Hepatocyte (in vitro differentiated cells): Measurements from ENCODE around the gene LCN2. TPM values are rescaled to one million over a fixed set of nuclear protein-coding genes. Genes with fewer than 3 reads are reported as not detected.

Source experiments
- DNase-seq: peaks from one replicate; pipeline ENCODE4 v3.0.0-alpha.2; 2016; ENCODE audit warnings: low spot score
- H2AFZ ChIP-seq: fragments of 200-600 bp; sonication (generic); 2 replicates; pipeline ENCODE4 v1.6.0; 2016; ENCODE audit warnings: antibody characterized with exemption, mild to moderate bottlenecking
- H3K27ac ChIP-seq: fragments of 200-600 bp; sonication (generic); 2 replicates; pipeline ENCODE4 v1.5.1; 2016; ENCODE audit warnings: mild to moderate bottlenecking
- H3K27me3 ChIP-seq: fragments of 200-600 bp; sonication (generic); 2 replicates; pipeline ENCODE4 v1.6.1; 2016
- H3K36me3 ChIP-seq: fragments of 200-600 bp; sonication (generic); replicated peaks from 2 replicates; pipeline ENCODE4 v1.5.1; 2016; ENCODE audit warnings: low read depth; ENCODE audit not compliant: insufficient read depth
- H3K4me1 ChIP-seq: fragments of 200-600 bp; sonication (generic); 2 replicates; pipeline ENCODE4 v1.5.1; 2016; ENCODE audit warnings: mild to moderate bottlenecking, moderate library complexity; ENCODE audit not compliant: insufficient read depth
- H3K4me2 ChIP-seq: fragments of 200-600 bp; sonication (generic); 2 replicates; pipeline ENCODE4 v1.6.0; 2016
- H3K4me3 ChIP-seq: fragments of 200-600 bp; sonication (generic); 2 replicates; pipeline ENCODE4 v1.5.1; 2016; ENCODE audit warnings: mild to moderate bottlenecking
- H3K79me2 ChIP-seq: fragments of 200-600 bp; sonication (generic); 2 replicates; pipeline ENCODE4 v1.6.0; 2017; ENCODE audit warnings: mild to moderate bottlenecking
- H3K9me2 ChIP-seq: fragments of 200-600 bp; sonication (generic); replicated peaks from 2 replicates; pipeline ENCODE4 v1.6.0; 2017; ENCODE audit warnings: mild to moderate bottlenecking; ENCODE audit not compliant: insufficient read depth
- H3K9me3 ChIP-seq: fragments of 200-600 bp; sonication (generic); 2 replicates; pipeline ENCODE4 v1.5.1; 2016; ENCODE audit warnings: low read depth, mild to moderate bottlenecking
- H4K20me1 ChIP-seq: fragments of 200-600 bp; sonication (generic); 2 replicates; pipeline ENCODE4 v1.6.0; 2016; ENCODE audit warnings: mild to moderate bottlenecking; ENCODE audit not compliant: insufficient read depth, poor library complexity, severe bottlenecking
- EZH2 ChIP-seq: fragments of 200-600 bp; sonication (generic); IDR thresholded peaks from 2 replicates; pipeline ENCODE4 v1.6.1; 2016; ENCODE audit warnings: antibody characterized with exemption, mild to moderate bottlenecking, borderline replicate concordance
- EZH2phosphoT487 ChIP-seq: fragments of 200-600 bp; sonication (generic); IDR thresholded peaks from one replicate; pipeline ENCODE4 v1.6.1; 2018; ENCODE audit warnings: antibody characterized with exemption, mild to moderate bottlenecking, low read depth, moderate library complexity; ENCODE audit not compliant: unreplicated experiment, severe bottlenecking
- WGBS: methylation state at CpG from one replicate; pipeline ENCODE4 v1.1.6; 2016; ENCODE audit warnings: low lambda C conversion rate; ENCODE audit errors: missing lambda C conversion rate; 5-methylcytosine and 5-hydroxymethylcytosine counted together
- polyA plus RNA-seq: library from polyadenylated mRNA; unstranded; fragments of >200 nt; fragmentation: Nextera tagmentation; extraction: Ambion mirVana; gene quantifications from 2 replicates; pipeline ENCODE4 v1.2.1, GENCODE V29; 2016
- total RNA-seq: library from RNA; depleted of rRNA; stranded (reverse); fragments of >200 nt; gene quantifications from 2 replicates; pipeline ENCODE4 v1.2.3, GENCODE V29; 2014
- TF ChIP-seq, protein P1 (sequence below): fragments of 200-600 bp; sonication (generic); IDR thresholded peaks from 2 replicates; pipeline ENCODE4 v1.5.1; 2016; ENCODE audit warnings: antibody characterized with exemption, mild to moderate bottlenecking; ENCODE audit not compliant: poor library complexity

Gene LCN2
- total and polyA plus RNA-seq, 2 experiments from 2014 or later = 5.3 to 12.8 TPM

DNA sequence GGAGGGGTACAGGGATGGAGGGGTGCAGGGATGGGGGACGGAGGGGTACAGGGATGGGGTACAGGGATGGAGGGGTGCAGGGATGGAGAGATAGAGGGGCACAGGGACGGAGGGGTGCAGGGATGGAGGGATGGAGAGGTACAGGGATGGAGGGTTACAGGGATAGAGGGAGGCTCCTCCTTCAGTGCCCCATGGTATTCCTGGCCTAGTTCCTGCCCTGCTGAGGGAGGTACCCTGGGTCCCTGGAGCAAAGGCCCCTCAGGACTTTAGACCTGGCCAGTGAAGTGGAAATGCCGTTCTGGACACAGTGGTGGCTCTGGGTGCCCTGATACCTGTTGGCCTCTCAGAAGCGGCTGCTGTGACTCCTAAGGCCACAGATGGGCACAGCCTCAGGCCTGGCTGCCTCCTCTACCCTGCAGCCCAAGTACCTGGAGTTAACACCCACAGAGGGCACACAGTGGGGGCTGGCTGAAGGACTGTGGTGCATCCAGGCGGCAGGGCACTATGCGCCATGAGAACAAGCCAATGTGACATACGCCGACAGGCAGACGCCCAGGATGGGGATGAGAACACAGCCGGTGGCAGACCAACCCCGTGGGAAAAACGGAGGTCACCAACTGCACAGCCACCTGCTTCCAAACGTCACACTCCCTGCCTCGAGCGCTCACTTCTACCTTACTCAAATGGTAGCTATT, 30.1 kb upstream of the LCN2 start:
- 91% methylated on average over 13 of the region's 15 CpGs for WGBS
- no peak for DNase-seq
- TF ChIP-seq EZH2phosphoT487 = no peak
- no peak for TF ChIP-seq EZH2
- TF ChIP-seq, protein P1, sequence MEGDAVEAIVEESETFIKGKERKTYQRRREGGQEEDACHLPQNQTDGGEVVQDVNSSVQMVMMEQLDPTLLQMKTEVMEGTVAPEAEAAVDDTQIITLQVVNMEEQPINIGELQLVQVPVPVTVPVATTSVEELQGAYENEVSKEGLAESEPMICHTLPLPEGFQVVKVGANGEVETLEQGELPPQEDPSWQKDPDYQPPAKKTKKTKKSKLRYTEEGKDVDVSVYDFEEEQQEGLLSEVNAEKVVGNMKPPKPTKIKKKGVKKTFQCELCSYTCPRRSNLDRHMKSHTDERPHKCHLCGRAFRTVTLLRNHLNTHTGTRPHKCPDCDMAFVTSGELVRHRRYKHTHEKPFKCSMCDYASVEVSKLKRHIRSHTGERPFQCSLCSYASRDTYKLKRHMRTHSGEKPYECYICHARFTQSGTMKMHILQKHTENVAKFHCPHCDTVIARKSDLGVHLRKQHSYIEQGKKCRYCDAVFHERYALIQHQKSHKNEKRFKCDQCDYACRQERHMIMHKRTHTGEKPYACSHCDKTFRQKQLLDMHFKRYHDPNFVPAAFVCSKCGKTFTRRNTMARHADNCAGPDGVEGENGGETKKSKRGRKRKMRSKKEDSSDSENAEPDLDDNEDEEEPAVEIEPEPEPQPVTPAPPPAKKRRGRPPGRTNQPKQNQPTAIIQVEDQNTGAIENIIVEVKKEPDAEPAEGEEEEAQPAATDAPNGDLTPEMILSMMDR = no peak

DNA sequence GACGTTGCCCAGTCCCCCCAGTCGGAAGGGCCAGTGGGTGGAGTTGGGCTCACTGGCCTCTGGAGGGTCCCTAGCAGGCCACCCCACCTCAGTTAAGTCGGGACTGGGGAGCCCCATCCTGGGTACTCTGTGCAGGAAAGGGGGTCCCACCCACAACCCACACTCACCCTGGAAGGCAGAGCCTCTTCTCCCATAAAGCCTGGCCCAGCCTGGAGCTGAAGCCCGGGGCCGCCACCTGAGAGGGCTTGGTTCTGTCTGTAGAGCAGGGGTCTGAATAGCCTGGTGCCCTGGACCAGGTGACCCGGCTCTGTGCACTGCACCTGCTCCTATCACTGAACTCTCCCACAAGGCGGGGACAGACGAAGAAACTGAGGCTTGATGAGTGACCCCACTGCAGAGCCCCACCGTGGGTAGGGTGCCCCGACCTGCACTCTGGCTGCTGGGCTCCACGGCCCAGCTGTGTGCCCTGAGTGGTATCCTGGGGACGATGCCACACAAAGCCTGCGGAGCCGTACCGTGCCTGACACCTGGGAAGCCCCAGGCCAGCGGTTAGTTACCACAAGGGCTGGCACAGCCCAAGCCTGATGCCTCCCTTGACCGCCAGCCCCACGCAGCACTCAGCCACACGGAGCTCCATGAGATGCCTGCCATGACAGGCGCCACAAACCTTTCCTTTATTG, 29.1 kb upstream of the LCN2 start:
- WGBS = 93% methylated on average over 20 of the region's 20 CpGs
- H3K79me2 ChIP-seq = peaks cover 5% of the 10 kb centered on the region
- H3K27ac ChIP-seq = no peak overlapping the region
- H3K27me3 ChIP-seq = no peaks in the 10 kb centered on the region
- H3K4me1 ChIP-seq = peaks cover 7% of the 10 kb centered on the region
- H3K9me2 ChIP-seq = no peaks in the 10 kb centered on the region
- no peaks in the 10 kb centered on the region for H3K36me3 ChIP-seq
- no peaks in the 10 kb centered on the region for H3K9me3 ChIP-seq
- DNase-seq = no peak
- no peaks in the 10 kb centered on the region for H4K20me1 ChIP-seq
- H3K4me2 ChIP-seq = no peak overlapping the region
- H2AFZ ChIP-seq = no peak overlapping the region
- no peak overlapping the region for H3K4me3 ChIP-seq
- TF ChIP-seq EZH2 (no peak), EZH2phosphoT487 (no peak)
- TF ChIP-seq, protein P1 = no peak

More for the DNA sequence above, 30.1 kb upstream of the LCN2 start:
- Histone ChIP-seq H3K36me3 (no peaks in the 10 kb centered on the region), H3K9me2 (no peaks in the 10 kb centered on the region), H2AFZ (no peak overlapping the region), H4K20me1 (no peaks in the 10 kb centered on the region), H3K79me2 (peaks cover under 1% of the 10 kb centered on the region), H3K4me1 (peaks cover 16% of the 10 kb centered on the region), H3K4me3 (no peak overlapping the region), H3K4me2 (no peak overlapping the region), H3K9me3 (no peaks in the 10 kb centered on the region), H3K27me3 (no peaks in the 10 kb centered on the region), H3K27ac (no peak overlapping the region)

DNA sequence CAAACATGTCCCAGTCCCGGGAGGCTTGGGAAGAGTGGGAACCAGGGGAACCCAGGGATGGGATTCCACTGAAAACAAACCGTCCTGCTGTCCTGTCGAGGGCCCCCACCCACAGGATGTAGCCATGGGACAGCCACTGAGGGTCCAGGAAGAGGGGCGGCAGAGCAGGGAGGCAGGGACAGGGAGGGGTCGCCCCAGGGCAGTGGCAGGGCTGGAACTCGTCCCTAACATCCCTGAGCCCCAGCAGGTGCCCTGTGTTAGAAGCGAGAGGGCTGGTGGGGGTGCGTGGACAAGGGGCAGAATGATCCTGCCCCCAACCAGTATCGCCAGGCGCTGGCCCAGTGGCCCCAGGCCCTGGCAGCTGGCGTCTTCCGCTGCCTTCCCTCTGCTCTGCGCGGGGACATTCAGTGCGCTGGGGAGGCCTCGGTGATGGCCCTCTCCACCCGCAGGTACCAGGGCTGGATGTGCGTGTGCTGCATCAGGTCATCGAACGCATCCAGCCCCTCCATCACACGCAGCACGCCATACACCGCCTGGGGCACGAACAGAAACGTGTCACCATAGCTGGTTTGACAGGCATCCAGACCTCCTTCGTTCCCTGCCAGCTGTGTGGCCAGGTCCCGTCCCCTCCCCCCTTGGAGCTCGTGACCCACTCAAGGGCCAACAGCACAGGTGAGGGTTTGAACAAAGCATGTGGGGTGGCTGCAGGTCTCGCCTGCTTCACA, 28.4 kb upstream of the LCN2 start:
- Histone ChIP-seq H3K27ac (no peak overlapping the region), H3K4me3 (no peak overlapping the region), H3K9me2 (no peaks in the 10 kb centered on the region), H2AFZ (no peak overlapping the region), H4K20me1 (no peaks in the 10 kb centered on the region), H3K27me3 (no peaks in the 10 kb centered on the region), H3K9me3 (no peaks in the 10 kb centered on the region), H3K4me1 (peaks cover 7% of the 10 kb centered on the region), H3K36me3 (no peaks in the 10 kb centered on the region), H3K79me2 (peaks cover 12% of the 10 kb centered on the region), H3K4me2 (no peak overlapping the region)
- TF ChIP-seq, protein P1 = no peak
- no peak for DNase-seq
- WGBS = 88% methylated on average over 25 of the region's 29 CpGs
